NOMO-1 treated with dmso at 0.1 percent for 144 hours (cell line): ENCODE data around the gene VAMP8.
"Not testable (repeated sequence)": the region's sequence is repeated elsewhere in the genome, so short reads cannot be mapped to it uniquely, and the experiment has no call there.

Experiments used
- DNase-seq: peaks from one replicate; lab custom pipeline; 2025; ENCODE audit not compliant: unreplicated experiment; lab: John Stamatoyannopoulos, UW

VAMP8 gene

GRCh38 chr2:85615413-85615728 is 38.0 kb downstream of the VAMP8 start:
- no peak for DNase-seq

GRCh38 chr2:85617723-85618122 is 40.3 kb downstream of the VAMP8 start:
- not testable (repeated sequence) for DNase-seq

GRCh38 chr2:85619617-85620016 is 42.2 kb downstream of the VAMP8 start:
- no peak for DNase-seq

GRCh38 chr2:85621338-85621737 is 44.0 kb downstream of the VAMP8 start:
- no peak for DNase-seq

- DNase-seq, result no peak
Observed at GRCh38 chr2:85623991-85624390, 46.6 kb downstream of the VAMP8 start.

- no peak for DNase-seq
Observed at GRCh38 chr2:85628658-85629057, 51.3 kb downstream of the VAMP8 start.

GRCh38 chr2:85631316-85631715 is 53.9 kb downstream of the VAMP8 start:
- DNase-seq, result no peak
